Measurements from ENCODE around the gene MT1F.

MT1F gene

DNA sequence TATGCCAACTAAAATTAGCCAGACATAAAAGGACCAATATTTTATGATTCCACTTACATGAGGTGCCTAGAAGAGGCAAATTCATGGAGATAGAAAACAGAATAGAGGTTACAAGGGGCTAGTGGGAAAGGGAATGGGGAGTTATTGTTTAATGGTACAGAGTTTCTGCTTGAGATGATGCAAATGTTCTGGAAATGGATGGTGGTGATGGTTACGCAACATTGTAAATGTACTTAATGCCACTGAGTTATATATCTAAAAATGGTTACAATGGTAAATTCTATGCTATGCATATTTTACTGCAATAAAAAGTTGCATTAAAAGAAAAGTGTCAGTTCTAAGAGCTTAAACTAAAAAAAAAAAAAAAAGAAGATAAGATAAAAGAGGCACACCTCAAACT lies 42.4 kb downstream of the MT1F start:
- DNase-seq (ENCODE audit: low read depth in 2 of 2): no peak

DNA sequence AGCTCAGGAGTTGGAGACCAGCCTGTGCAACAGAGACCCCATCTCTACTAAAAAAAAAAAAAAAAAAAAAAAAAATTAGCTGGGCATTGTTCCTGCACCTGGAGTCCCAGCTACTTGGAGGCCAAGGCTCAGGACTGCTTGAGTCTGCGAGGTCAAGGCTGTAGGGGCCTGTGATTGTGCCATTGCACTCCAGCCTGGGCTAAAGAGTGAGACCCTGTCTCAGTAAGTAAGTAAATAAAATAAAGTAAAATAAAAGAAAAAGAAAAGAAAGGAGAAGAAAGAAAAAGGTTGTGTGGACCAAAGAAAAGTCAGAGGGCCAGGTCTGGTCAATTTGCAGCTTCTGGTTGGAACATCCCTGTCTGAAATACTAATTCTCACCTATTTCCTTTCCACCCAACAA lies 42.9 kb downstream of the MT1F start:
- DNase-seq (ENCODE audit: low read depth in 2 of 2): no peak

- DNase-seq (ENCODE audit: low read depth in 2 of 2): no peak
Measured at GRCh38 chr16:56701534-56701933, 43.8 kb downstream of the MT1F start.

DNA sequence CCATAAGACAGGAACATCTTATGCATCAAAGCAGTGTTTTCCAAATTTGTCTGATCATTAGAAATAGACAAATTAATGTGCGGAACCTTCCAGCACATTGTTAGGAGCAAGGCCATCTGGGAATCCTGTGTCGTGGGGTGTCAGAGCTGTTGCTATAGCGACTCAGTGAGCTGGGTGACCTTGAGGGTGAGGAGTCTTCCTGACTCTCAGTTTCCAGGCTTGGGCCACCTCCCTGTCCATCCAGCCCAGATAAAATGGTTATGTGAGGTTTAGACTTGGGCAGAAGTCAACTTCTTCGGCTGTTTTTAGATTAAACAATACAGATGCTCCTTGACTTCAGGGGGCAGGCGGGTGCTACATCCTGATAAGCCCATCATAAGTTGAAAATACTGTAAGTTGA lies 45.1 kb downstream of the MT1F start:
- DNase-seq (ENCODE audit: low read depth in 2 of 2): no peak
